BE2C (cell line): Measurements from ENCODE around the gene CHD6.

ENCODE experiments used
- DNase-seq: peaks from one replicate; pipeline ENCODE4 v3.0.0-alpha.2; 2020
- H3K27me3 ChIP-seq: fragments of 250-450 bp; sonication (Bioruptor Pico); 2 replicates; pipeline ENCODE4 v1.5.1; 2020; ENCODE audit warnings: mild to moderate bottlenecking
- H3K36me3 ChIP-seq: fragments of 250-450 bp; sonication (Bioruptor Pico); 2 replicates; pipeline ENCODE4 v1.5.1; 2020; ENCODE audit warnings: mild to moderate bottlenecking
- H3K4me1 ChIP-seq: fragments of 250-450 bp; sonication (Bioruptor Pico); 2 replicates; pipeline ENCODE4 v1.5.1; 2020
- H3K4me3 ChIP-seq: 2 replicates; pipeline ENCODE4 v1.5.1; 2011; ENCODE audit warnings: low read depth, low read length
- H3K9me3 ChIP-seq: fragments of 250-450 bp; sonication (Bioruptor Pico); 2 replicates; pipeline ENCODE4 v1.5.1; 2020
- CTCF ChIP-seq: IDR thresholded peaks from 2 replicates; pipeline ENCODE4 v1.5.1; 2012; ENCODE audit warnings: mild to moderate bottlenecking, low read depth, low read length

The CHD6 gene

GRCh38 chr20:41533537-41534136 is 84.5 kb downstream of the CHD6 start:
- TF ChIP-seq CTCF = no peak
- no peak for DNase-seq
- H3K9me3 ChIP-seq = no peaks in the 10 kb centered on the region; the same call in 1 of the 2 replicates
- H3K27me3 ChIP-seq = no peaks in the 10 kb centered on the region
- H3K4me3 ChIP-seq = no peak overlapping the region
- H3K4me1 ChIP-seq = no peaks in the 10 kb centered on the region; the same call in 1 of the 2 replicates
- peaks cover 28% of the 10 kb centered on the region for H3K36me3 ChIP-seq

- Histone ChIP-seq H3K27me3 (no peaks in the 10 kb centered on the region), H3K4me1 (no peaks in the 10 kb centered on the region; the same call in 1 of the 2 replicates), H3K36me3 (peaks cover 31% of the 10 kb centered on the region), H3K9me3 (no peaks in the 10 kb centered on the region; the same call in 1 of the 2 replicates), H3K4me3 (no peak overlapping the region)
- DNase-seq = no peak
- TF ChIP-seq CTCF = no peak
Measured at GRCh38 chr20:41532935-41533334, 85.2 kb downstream of the CHD6 start.

GRCh38 chr20:41531518-41532275 is 86.5 kb downstream of the CHD6 start:
- Histone ChIP-seq H3K27me3 (no peaks in the 10 kb centered on the region), H3K4me1 (no peaks in the 10 kb centered on the region; the same call in 1 of the 2 replicates), H3K9me3 (no peaks in the 10 kb centered on the region), H3K4me3 (no peak overlapping the region), H3K36me3 (peaks cover 32% of the 10 kb centered on the region)
- no peak for DNase-seq
- TF ChIP-seq CTCF = no peak

- no peaks in the 10 kb centered on the region; the same call in 1 of the 2 replicates for H3K4me1 ChIP-seq
- no peaks in the 10 kb centered on the region for H3K27me3 ChIP-seq
- no peak overlapping the region for H3K4me3 ChIP-seq
- no peaks in the 10 kb centered on the region for H3K9me3 ChIP-seq
- no peak for DNase-seq
- no peak for TF ChIP-seq CTCF
- peaks cover 32% of the 10 kb centered on the region for H3K36me3 ChIP-seq
Measured at GRCh38 chr20:41530923-41531322, 87.3 kb downstream of the CHD6 start.

- DNase-seq = no peak
- no peak overlapping the region for H3K4me3 ChIP-seq
- H3K27me3 ChIP-seq = no peaks in the 10 kb centered on the region
- peaks cover 22% of the 10 kb centered on the region for H3K36me3 ChIP-seq
- H3K4me1 ChIP-seq = no peaks in the 10 kb centered on the region; the same call in 1 of the 2 replicates
- no peaks in the 10 kb centered on the region for H3K9me3 ChIP-seq
- no peak for TF ChIP-seq CTCF
Measured at GRCh38 chr20:41526327-41526726, 91.8 kb downstream of the CHD6 start.
